HS-27A (cell line): Measurements from ENCODE around the gene FOXG1.

Source experiments
- DNase-seq: peaks from one replicate; pipeline ENCODE4 v3.0.0-alpha.2; 2012; ENCODE audit warnings: low read depth, missing footprints

FOXG1 gene

GRCh38 chr14:28766469-28766955 is at the start of gene FOXG1:
FOXG1 (plus strand) TSS chr14:28766787; CDS start chr14:28767280, 493 bp downstream.
- DNase-seq, result no peak

- no peak for DNase-seq
Measured at GRCh38 chr14:28719130-28719529, 47.5 kb upstream of the FOXG1 start.

- no peak for DNase-seq
Measured at GRCh38 chr14:28731358-28731757, 35.2 kb upstream of the FOXG1 start.

GRCh38 chr14:28742171-28742846 is 24.3 kb upstream of the FOXG1 start:
- DNase-seq, result peak; percentile 77

GRCh38 chr14:28744126-28744525 is 22.5 kb upstream of the FOXG1 start:
- no peak for DNase-seq

- DNase-seq, result no peak
Measured at GRCh38 chr14:28745176-28745575, 21.4 kb upstream of the FOXG1 start.

GRCh38 chr14:28746247-28746646 is 20.3 kb upstream of the FOXG1 start:
- no peak for DNase-seq

- peak; percentile 65 for DNase-seq
Measured at GRCh38 chr14:28751467-28752058, 15.0 kb upstream of the FOXG1 start.

GRCh38 chr14:28754209-28754985 is 12.2 kb upstream of the FOXG1 start:
- peak; percentile 49 for DNase-seq

GRCh38 chr14:28755198-28755815 is 11.3 kb upstream of the FOXG1 start:
- no peak for DNase-seq

- DNase-seq, result no peak
Measured at GRCh38 chr14:28755884-28756268, 10.7 kb upstream of the FOXG1 start.

GRCh38 chr14:28756269-28756883 is 10.2 kb upstream of the FOXG1 start:
- DNase-seq, result no peak

GRCh38 chr14:28756884-28757570 is 9.6 kb upstream of the FOXG1 start:
- DNase-seq, result no peak

GRCh38 chr14:28757786-28758185 is 8.8 kb upstream of the FOXG1 start:
- no peak for DNase-seq

GRCh38 chr14:28758253-28758884 is 8.2 kb upstream of the FOXG1 start:
- no peak for DNase-seq

GRCh38 chr14:28758885-28759652 is 7.5 kb upstream of the FOXG1 start:
- no peak for DNase-seq

- DNase-seq, result no peak
Measured at GRCh38 chr14:28759653-28760313, 6.8 kb upstream of the FOXG1 start.

GRCh38 chr14:28760431-28760996 is 6.1 kb upstream of the FOXG1 start:
- no peak for DNase-seq
